Measurements from ENCODE around the gene GRAMD2A.
A peak's percentile ranks its signal among the peaks of the same experiment; 100 is the strongest.

The GRAMD2A gene

DNA sequence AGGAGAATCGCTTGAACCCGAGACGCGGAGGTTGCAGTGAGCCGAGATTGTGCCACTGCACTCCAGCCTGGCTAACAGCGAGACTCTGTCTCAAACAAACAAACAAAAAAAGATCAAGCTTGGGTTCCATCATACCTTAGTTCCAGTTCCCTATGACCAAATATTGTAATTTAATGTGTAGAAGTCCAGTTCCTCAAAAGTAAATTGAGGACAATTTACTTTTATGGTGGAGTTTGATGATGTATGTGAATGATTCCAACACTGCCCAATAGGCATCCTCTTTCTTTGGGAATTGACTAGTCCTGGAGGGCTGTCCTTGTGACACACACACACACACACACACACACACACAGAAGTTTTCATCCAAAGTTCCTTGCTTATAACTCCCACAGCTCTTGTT is 36.2 kb upstream of the GRAMD2A start:
- POLR2A ChIA-PET: no interaction called here
- CTCF ChIA-PET: interaction anchor here (0.6 to 0.8 kb wide), 2 partner anchors 34 to 87 kb away, joined by 3 to 4 read pairs; no protein-coding TSS in a partner anchor
- TF ChIP-seq ZNF510 (tag by site-specific recombination; IDR thresholded peaks at IDR 0.05; ENCODE audit: insufficient replicate concordance) (no peak), ZBTB8A (tag by site-specific recombination; IDR thresholded peaks at IDR 0.05) (no peak), ZNF664 (tag by site-specific recombination; IDR thresholded peaks at IDR 0.05) (no peak), ZNF670 (tag by site-specific recombination; IDR thresholded peaks at IDR 0.05; ENCODE audit: low read depth) (no peak), SP3 (tag by site-specific recombination; IDR thresholded peaks at IDR 0.05) (no peak), ZNF626 (tag by site-specific recombination; IDR thresholded peaks at IDR 0.05) (no peak), ZNF335 (tag by site-specific recombination; conservative IDR thresholded peaks at IDR 0.05) (no peak), ZNF544 (tag by site-specific recombination; IDR thresholded peaks at IDR 0.05) (no peak), ZNF341 (tag by site-specific recombination; IDR thresholded peaks at IDR 0.05; ENCODE audit: low read depth) (no peak)

GRCh38 chr15:72231833-72232478 is 34.4 kb upstream of the GRAMD2A start:
- TF ChIP-seq ZNF747 (tag by site-specific recombination; IDR thresholded peaks at IDR 0.05) (no peak), ZBTB6 (tag by site-specific recombination; IDR thresholded peaks at IDR 0.05) (no peak), ZNF600 (tag by site-specific recombination; IDR thresholded peaks at IDR 0.05) (peak; percentile 7; the same call in 1 of the 2 replicates), ZNF335 (tag by site-specific recombination; conservative IDR thresholded peaks at IDR 0.05) (peak; percentile 88), ZNF645 (tag by site-specific recombination; IDR thresholded peaks at IDR 0.05) (no peak), PRDM1 (tag by site-specific recombination; IDR thresholded peaks at IDR 0.05) (peak; percentile 85), ZNF777 (tag by site-specific recombination; IDR thresholded peaks at IDR 0.05; ENCODE audit: borderline replicate concordance) (no peak), ZBTB17 (tag by site-specific recombination; IDR thresholded peaks at IDR 0.05) (peak; percentile 81), ZNF10 (tag by site-specific recombination; IDR thresholded peaks at IDR 0.05) (no peak), ZSCAN30 (tag by site-specific recombination; IDR thresholded peaks at IDR 0.05) (no peak), ZNF341 (tag by site-specific recombination; IDR thresholded peaks at IDR 0.05; ENCODE audit: low read depth) (peak; percentile 47)
- TF ChIP-seq, protein P1, sequence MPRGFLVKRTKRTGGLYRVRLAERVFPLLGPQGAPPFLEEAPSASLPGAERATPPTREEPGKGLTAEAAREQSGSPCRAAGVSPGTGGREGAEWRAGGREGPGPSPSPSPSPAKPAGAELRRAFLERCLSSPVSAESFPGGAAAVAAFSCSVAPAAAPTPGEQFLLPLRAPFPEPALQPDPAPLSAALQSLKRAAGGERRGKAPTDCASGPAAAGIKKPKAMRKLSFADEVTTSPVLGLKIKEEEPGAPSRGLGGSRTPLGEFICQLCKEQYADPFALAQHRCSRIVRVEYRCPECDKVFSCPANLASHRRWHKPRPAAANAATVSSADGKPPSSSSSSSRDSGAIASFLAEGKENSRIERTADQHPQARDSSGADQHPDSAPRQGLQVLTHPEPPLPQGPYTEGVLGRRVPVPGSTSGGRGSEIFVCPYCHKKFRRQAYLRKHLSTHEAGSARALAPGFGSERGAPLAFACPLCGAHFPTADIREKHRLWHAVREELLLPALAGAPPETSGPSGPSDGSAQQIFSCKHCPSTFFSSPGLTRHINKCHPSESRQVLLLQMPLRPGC (tag by site-specific recombination; IDR thresholded peaks at IDR 0.05): no peak
- POLR2A ChIA-PET: interaction anchor here (0.5 to 4.2 kb wide), 14 partner anchors 9 to 1763 kb away, joined by 3 to 66 read pairs (median 6); partner anchors contain the start of genes GRAMD2A, MYO9A, PML and SENP8
- H3K27ac ChIP-seq (ENCODE audit: extremely low read depth, low read depth, low read length): peak overlapping the region; percentile 92

More for the DNA sequence above, 36.2 kb upstream of the GRAMD2A start:
- H3K27ac ChIP-seq (ENCODE audit: extremely low read depth, low read depth, low read length): no peak overlapping the region
- no peaks in the 10 kb centered on the region for H3K9me3 ChIP-seq (ENCODE audit: control insufficient read depth, insufficient read depth, low read depth, low read length)
- no peak overlapping the region for H3K4me3 ChIP-seq (ENCODE audit: low read depth, low read length)
- peaks cover 0 to 6% of the 10 kb centered on the region in 2 experiments; a peak in 1 of 3 replicates for H3K36me3 ChIP-seq (ENCODE audit: control insufficient read depth in 2 of 2, insufficient read depth in 1 of 2, low read length in 2 of 2)
- H3K4me1 ChIP-seq (ENCODE audit: control insufficient read depth, insufficient read depth, low read length): peaks cover 22% of the 10 kb centered on the region

More at GRCh38 chr15:72231833-72232478, 34.4 kb upstream of the GRAMD2A start:
- Histone ChIP-seq H3K4me3 (ENCODE audit: low read depth, low read length) (peak overlapping the region; percentile 70), H3K4me1 (ENCODE audit: control insufficient read depth, insufficient read depth, low read length) (peaks cover 15% of the 10 kb centered on the region), H3K9me3 (ENCODE audit: control insufficient read depth, insufficient read depth, low read depth, low read length) (no peaks in the 10 kb centered on the region), H3K36me3 (ENCODE audit: control insufficient read depth in 2 of 2, insufficient read depth in 1 of 2, low read length in 2 of 2) (peaks cover 0 to 6% of the 10 kb centered on the region in 2 experiments; a peak in 1 of 3 replicates)
- CTCF ChIA-PET: interaction anchor here (0.7 to 0.8 kb wide), 2 partner anchors 26 to 261 kb away, joined by 3 read pairs; no protein-coding TSS in a partner anchor

Measured in HEK293 (cell line).